Measurements from ENCODE around the gene HACD4.

Gene HACD4

DNA sequence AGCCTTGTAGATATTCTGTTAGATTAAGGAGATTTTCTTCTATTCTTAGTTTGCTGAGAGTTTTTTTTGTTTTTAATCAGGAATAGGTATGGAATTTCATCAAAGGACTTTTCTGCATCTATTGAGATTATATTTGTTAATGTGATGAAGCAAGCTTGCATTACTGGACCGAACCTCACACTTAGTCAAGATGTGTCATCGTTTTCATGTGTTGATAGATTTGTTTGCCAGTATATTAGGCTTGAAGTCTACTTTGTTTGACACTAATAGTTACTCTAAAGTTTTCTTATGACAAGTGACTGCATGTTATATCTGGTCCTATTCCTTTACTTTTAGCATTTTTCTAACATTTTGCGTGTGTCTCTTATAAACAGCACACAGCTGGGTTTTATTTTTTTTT, 12.4 kb upstream of the HACD4 start:
- Histone ChIP-seq H3K4me3 (ENCODE audit: low read length) (no peak overlapping the region), H3K36me3 (ENCODE audit: insufficient read depth, low read length) (no peaks in the 10 kb centered on the region), H3K9me3 (ENCODE audit: insufficient read depth, low read depth, low read length) (no peaks in the 10 kb centered on the region), H3K9ac (ENCODE audit: low read depth, low read length) (no peak overlapping the region), H3K4me1 (ENCODE audit: insufficient read depth, low read length) (no peaks in the 10 kb centered on the region), H3K27ac (ENCODE audit: low read depth, low read length) (no peak overlapping the region), H3K27me3 (ENCODE audit: insufficient read depth, low read length) (no peaks in the 10 kb centered on the region)
- WGBS, result 95% methylated on average over 3 of the region's 3 CpGs

DNA sequence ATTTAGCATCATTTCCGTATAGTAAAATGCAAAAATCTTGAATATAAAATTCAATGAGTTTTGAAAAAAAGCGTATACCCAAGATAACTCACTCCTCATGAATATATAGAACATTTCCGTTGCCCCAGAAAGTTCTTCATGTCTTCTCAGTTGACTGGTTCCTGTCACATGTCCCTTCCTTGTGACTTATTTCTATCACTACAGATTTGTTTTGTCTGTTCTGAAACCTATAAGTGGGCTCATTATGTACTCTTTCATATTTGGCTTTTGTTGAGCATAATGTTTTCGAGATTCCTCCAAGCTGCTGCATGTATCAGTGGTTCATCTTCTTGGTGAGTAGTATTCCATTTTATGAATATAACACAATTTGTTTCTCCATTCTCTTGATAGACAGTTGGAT, 11.0 kb upstream of the HACD4 start:
- H3K36me3 ChIP-seq (ENCODE audit: insufficient read depth, low read length), result no peaks in the 10 kb centered on the region
- 93% methylated on average over 4 of the region's 4 CpGs for WGBS
- H3K27me3 ChIP-seq (ENCODE audit: insufficient read depth, low read length), result no peaks in the 10 kb centered on the region
- H3K9me3 ChIP-seq (ENCODE audit: insufficient read depth, low read depth, low read length), result no peaks in the 10 kb centered on the region
- H3K4me3 ChIP-seq (ENCODE audit: low read length), result no peak overlapping the region
- peaks cover 1% of the 10 kb centered on the region; the same call in 1 of the 2 replicates for H3K4me1 ChIP-seq (ENCODE audit: insufficient read depth, low read length)
- H3K27ac ChIP-seq (ENCODE audit: low read depth, low read length), result no peak overlapping the region
- no peak overlapping the region for H3K9ac ChIP-seq (ENCODE audit: low read depth, low read length)

DNA sequence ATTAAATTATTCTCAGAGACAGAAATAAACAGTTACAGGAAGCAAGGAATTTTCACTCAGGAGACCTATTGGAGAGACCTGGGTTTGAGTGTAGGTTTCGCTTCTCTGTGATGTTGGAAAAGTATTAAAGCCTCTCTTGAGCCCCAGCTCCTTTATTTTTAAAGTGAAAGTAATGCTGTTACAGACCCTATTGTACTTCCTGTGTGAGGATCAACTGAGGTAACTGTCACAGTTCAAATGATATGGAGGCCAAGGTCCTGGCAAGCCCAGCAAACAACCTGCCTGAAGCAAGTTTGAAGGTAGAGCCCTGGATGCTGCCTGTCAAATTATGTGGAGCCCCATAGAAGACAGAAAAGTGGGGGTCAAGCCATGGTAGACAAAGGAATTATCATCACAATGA, 7.9 kb upstream of the HACD4 start:
- no peaks in the 10 kb centered on the region for H3K9me3 ChIP-seq (ENCODE audit: insufficient read depth, low read depth, low read length)
- 91% methylated on average over 1 of the region's 1 CpG for WGBS
- H3K9ac ChIP-seq (ENCODE audit: low read depth, low read length), result no peak overlapping the region
- H3K4me1 ChIP-seq (ENCODE audit: insufficient read depth, low read length), result peaks cover 8% of the 10 kb centered on the region
- H3K27ac ChIP-seq (ENCODE audit: low read depth, low read length), result no peak overlapping the region
- no peak overlapping the region for H3K4me3 ChIP-seq (ENCODE audit: low read length)
- no peaks in the 10 kb centered on the region for H3K27me3 ChIP-seq (ENCODE audit: insufficient read depth, low read length)
- no peaks in the 10 kb centered on the region for H3K36me3 ChIP-seq (ENCODE audit: insufficient read depth, low read length)

DNA sequence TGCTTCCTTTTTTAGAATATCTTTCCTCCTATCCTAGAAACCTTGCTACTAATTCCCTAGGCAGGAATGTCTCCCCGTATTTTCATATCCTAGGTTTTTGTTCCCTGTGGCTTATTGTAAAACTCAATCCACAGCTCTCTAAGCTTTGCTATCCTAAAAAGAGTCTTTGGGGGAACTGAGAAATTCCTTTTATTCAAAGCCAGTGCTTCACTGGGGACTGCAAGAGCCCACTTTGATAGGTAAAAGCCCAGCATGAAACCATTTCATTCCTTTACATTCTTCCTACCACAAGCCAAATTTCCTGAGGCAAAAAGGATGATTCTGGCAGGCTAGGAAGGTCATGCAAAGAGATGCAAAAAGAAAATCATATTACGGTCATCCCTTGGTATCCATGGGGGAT, 5.8 kb upstream of the HACD4 start:
- H3K27ac ChIP-seq (ENCODE audit: low read depth, low read length), result no peak overlapping the region
- no peaks in the 10 kb centered on the region for H3K36me3 ChIP-seq (ENCODE audit: insufficient read depth, low read length)
- no peaks in the 10 kb centered on the region for H3K27me3 ChIP-seq (ENCODE audit: insufficient read depth, low read length)
- H3K4me1 ChIP-seq (ENCODE audit: insufficient read depth, low read length), result peaks cover 8% of the 10 kb centered on the region
- H3K9ac ChIP-seq (ENCODE audit: low read depth, low read length), result no peak overlapping the region
- H3K4me3 ChIP-seq (ENCODE audit: low read length), result no peak overlapping the region
- H3K9me3 ChIP-seq (ENCODE audit: insufficient read depth, low read depth, low read length), result no peaks in the 10 kb centered on the region
- 49% methylated on average over 2 of the region's 2 CpGs for WGBS

DNA sequence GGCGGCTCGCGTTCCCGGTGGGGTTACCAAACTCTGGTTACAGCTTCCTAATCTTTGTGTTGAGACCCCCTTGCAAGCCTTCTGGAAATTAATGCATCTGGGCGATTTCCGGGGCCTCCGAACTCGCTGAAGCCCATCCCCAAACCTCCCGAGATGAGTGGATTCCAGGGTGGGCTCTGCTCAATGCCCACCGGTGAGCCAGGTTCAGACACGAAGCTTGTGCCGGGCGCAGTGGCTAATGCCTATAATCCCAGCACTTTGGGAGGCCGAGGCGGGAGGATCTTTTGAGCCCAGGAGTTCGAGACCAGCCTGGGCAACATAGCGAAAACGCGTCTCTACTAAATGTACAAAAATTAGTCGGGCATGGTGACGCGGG, 356 bp upstream of the HACD4 start:
- Histone ChIP-seq H3K9me3 (ENCODE audit: insufficient read depth, low read depth, low read length) (no peaks in the 10 kb centered on the region), H3K27ac (ENCODE audit: low read depth, low read length) (peak overlapping the region; percentile 7; the same call in 1 of the 2 replicates), H3K27me3 (ENCODE audit: insufficient read depth, low read length) (no peaks in the 10 kb centered on the region), H3K9ac (ENCODE audit: low read depth, low read length) (peak overlapping the region; percentile 60), H3K36me3 (ENCODE audit: insufficient read depth, low read length) (no peaks in the 10 kb centered on the region), H3K4me3 (ENCODE audit: low read length) (peak overlapping the region; percentile 53), H3K4me1 (ENCODE audit: insufficient read depth, low read length) (peaks cover 12% of the 10 kb centered on the region)
- WGBS, result 77% methylated on average over 22 of the region's 22 CpGs

DNA sequence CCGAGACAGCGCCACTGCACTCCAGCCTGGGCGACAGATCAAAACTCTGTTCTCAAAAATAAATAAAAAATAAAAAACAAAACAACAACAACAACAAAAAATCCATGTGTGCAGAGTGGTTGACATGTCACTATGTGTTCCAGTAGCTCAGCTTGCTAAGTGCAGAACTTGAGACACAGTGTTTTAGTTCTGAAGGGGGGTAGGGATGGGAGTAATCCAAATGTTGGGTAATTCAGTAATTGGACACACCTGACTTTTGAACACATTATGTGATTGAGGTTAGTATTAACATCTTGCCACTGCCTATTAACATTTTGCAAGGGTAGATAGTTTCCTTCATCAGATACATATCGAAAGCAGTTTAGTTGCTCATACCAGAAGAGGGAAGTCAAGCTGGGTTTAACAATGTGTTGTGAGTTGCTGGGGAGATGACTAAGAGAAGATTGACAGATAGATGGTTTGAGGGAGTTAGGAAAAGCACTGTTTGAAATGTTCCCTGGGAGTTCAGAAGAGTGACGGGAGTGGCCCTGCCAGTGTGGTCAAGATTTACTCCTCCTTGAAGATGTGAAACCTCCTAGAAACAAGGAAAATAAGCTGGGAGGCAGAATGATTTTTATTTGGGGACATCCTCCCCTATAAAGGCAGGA, 928 bp downstream of the HACD4 start:
- H3K4me1 ChIP-seq (ENCODE audit: insufficient read depth, low read length), result peaks cover 11% of the 10 kb centered on the region
- 77% methylated on average over 5 of the region's 5 CpGs for WGBS
- H3K36me3 ChIP-seq (ENCODE audit: insufficient read depth, low read length), result no peaks in the 10 kb centered on the region
- H3K27me3 ChIP-seq (ENCODE audit: insufficient read depth, low read length), result no peaks in the 10 kb centered on the region
- peak overlapping the region; percentile 7; the same call in 1 of the 2 replicates for H3K27ac ChIP-seq (ENCODE audit: low read depth, low read length)
- no peaks in the 10 kb centered on the region for H3K9me3 ChIP-seq (ENCODE audit: insufficient read depth, low read depth, low read length)
- no peak overlapping the region for H3K9ac ChIP-seq (ENCODE audit: low read depth, low read length)
- peak overlapping the region; percentile 53 for H3K4me3 ChIP-seq (ENCODE audit: low read length)

DNA sequence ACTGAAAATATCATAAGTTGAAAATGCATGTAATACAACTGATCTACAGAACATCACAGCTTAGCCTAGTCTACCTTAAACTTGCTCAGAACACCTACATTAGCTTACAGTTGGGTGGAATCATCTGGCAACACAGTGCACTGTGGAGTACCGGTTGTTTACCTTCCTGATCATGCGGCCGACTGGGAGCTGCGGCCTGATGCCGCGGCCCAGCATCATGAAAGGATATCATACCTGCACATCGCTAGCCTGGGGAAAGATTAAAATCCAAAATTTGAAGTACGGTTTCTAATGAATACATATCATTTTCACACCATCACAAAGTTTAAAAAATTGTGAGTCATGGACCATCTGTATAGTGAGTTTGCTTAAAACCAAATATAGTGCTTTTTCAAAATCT, 1.8 kb downstream of the HACD4 start:
- no peak overlapping the region for H3K9ac ChIP-seq (ENCODE audit: low read depth, low read length)
- no peak overlapping the region for H3K27ac ChIP-seq (ENCODE audit: low read depth, low read length)
- no peaks in the 10 kb centered on the region for H3K9me3 ChIP-seq (ENCODE audit: insufficient read depth, low read depth, low read length)
- 82% methylated on average over 8 of the region's 8 CpGs for WGBS
- no peak overlapping the region for H3K4me3 ChIP-seq (ENCODE audit: low read length)
- H3K27me3 ChIP-seq (ENCODE audit: insufficient read depth, low read length), result no peaks in the 10 kb centered on the region
- H3K36me3 ChIP-seq (ENCODE audit: insufficient read depth, low read length), result no peaks in the 10 kb centered on the region
- H3K4me1 ChIP-seq (ENCODE audit: insufficient read depth, low read length), result peaks cover 11% of the 10 kb centered on the region

DNA sequence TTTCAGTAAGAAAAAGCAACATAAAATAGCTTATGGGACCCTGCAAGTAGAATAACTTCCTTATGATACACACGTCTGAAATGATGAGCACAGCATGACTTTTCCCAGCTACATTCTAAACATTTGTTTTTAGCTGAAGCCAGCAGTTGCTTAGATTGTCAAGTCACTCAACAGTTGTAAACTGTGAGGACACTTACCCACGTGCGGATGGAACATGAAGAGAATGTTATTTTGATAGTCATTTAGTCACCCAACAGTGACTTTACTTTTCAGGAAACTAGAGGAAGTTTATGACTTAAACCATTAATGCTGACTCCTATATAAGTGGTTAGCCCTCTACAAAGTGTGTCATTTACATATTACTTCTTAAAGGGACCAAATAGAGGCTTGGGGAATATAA, 3.0 kb downstream of the HACD4 start:
- Histone ChIP-seq H3K36me3 (ENCODE audit: insufficient read depth, low read length) (no peaks in the 10 kb centered on the region), H3K27ac (ENCODE audit: low read depth, low read length) (no peak overlapping the region), H3K4me1 (ENCODE audit: insufficient read depth, low read length) (peaks cover 11% of the 10 kb centered on the region), H3K4me3 (ENCODE audit: low read length) (no peak overlapping the region), H3K9me3 (ENCODE audit: insufficient read depth, low read depth, low read length) (no peaks in the 10 kb centered on the region), H3K27me3 (ENCODE audit: insufficient read depth, low read length) (no peaks in the 10 kb centered on the region), H3K9ac (ENCODE audit: low read depth, low read length) (no peak overlapping the region)
- WGBS, result 71% methylated on average over 3 of the region's 3 CpGs

DNA sequence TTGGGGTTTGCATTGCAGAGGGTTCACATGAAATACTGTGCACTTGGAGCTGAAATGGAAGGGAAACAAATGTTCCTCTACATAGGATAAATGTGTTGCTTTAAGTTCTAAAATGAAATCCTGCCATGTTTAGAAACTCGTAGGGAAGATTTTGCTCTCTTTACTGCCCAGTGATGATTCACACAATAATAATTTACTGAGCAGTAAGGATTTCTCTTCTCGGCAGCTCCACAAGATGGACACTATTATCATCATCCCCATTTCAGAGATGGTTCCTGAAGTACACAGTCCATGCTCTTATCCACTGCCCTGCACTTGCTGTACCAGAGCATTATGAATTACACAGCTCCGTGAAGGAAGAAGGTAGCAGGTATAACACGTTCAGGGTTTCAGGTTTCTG, 4.1 kb downstream of the HACD4 start:
- H3K27ac ChIP-seq (ENCODE audit: low read depth, low read length), result no peak overlapping the region
- H3K27me3 ChIP-seq (ENCODE audit: insufficient read depth, low read length), result no peaks in the 10 kb centered on the region
- WGBS, result 89% methylated on average over 4 of the region's 4 CpGs
- H3K9ac ChIP-seq (ENCODE audit: low read depth, low read length), result no peak overlapping the region
- peaks cover 11% of the 10 kb centered on the region for H3K4me1 ChIP-seq (ENCODE audit: insufficient read depth, low read length)
- no peaks in the 10 kb centered on the region for H3K9me3 ChIP-seq (ENCODE audit: insufficient read depth, low read depth, low read length)
- no peak overlapping the region for H3K4me3 ChIP-seq (ENCODE audit: low read length)
- H3K36me3 ChIP-seq (ENCODE audit: insufficient read depth, low read length), result no peaks in the 10 kb centered on the region

DNA sequence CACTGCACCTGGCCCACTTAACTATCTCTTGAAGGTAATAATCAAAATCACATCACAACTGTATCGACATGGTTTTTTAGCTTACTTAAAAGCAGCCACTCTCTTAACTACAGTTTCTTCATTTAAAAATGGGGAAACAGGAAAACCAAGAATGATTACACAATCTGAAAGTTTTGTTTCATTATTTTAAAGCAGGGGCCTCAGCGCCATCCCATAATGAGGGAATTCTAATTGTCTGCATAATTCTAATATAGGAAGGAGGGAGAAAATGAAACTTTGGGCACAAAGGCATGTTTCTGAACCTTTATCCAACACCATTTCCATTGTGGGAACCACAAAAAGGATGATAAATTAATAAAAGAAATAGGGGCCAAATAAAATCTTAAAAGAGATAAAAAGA, 7.6 kb downstream of the HACD4 start:
- H3K27ac ChIP-seq (ENCODE audit: low read depth, low read length), result no peak overlapping the region
- no peak overlapping the region for H3K4me3 ChIP-seq (ENCODE audit: low read length)
- H3K9ac ChIP-seq (ENCODE audit: low read depth, low read length), result no peak overlapping the region
- H3K4me1 ChIP-seq (ENCODE audit: insufficient read depth, low read length), result peaks cover 9% of the 10 kb centered on the region
- H3K27me3 ChIP-seq (ENCODE audit: insufficient read depth, low read length), result no peaks in the 10 kb centered on the region
- whole genome bisulfite sequencing, result 93% methylated on average over 2 of the region's 2 CpGs
- no peaks in the 10 kb centered on the region for H3K9me3 ChIP-seq (ENCODE audit: insufficient read depth, low read depth, low read length)
- no peaks in the 10 kb centered on the region for H3K36me3 ChIP-seq (ENCODE audit: insufficient read depth, low read length)

DNA sequence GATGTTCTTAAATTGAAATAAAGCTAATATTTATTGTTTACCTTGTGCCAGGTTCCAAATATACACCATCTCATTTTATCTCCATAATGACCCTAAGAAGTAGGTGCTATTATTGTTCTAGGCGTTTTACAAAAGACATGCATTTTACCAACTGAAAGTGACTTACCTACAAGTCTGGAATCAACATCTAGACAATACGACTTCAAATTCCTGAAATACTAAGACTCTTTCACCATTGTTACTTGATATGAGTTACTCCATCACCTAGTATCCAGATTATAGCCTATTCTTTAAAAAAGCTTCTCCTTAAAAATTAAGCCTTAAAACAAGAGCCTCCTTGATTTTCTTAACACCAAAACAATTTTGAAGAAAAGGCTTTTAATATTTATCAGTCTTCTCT, 13.3 kb downstream of the HACD4 start:
- H3K9ac ChIP-seq (ENCODE audit: low read depth, low read length), result no peak overlapping the region
- no peaks in the 10 kb centered on the region for H3K36me3 ChIP-seq (ENCODE audit: insufficient read depth, low read length)
- H3K27me3 ChIP-seq (ENCODE audit: insufficient read depth, low read length), result no peaks in the 10 kb centered on the region
- peak overlapping the region; percentile 36; the same call in 1 of the 2 replicates for H3K27ac ChIP-seq (ENCODE audit: low read depth, low read length)
- 70% methylated on average over 2 of the region's 2 CpGs for WGBS
- H3K9me3 ChIP-seq (ENCODE audit: insufficient read depth, low read depth, low read length), result no peaks in the 10 kb centered on the region
- H3K4me1 ChIP-seq (ENCODE audit: insufficient read depth, low read length), result peaks cover 39% of the 10 kb centered on the region
- H3K4me3 ChIP-seq (ENCODE audit: low read length), result no peak overlapping the region

Data from HUES64 (cell line).